Kidney epithelial cell (primary cell): ENCODE results near the gene FBXW5. TPM values are rescaled to one million over a fixed set of nuclear protein-coding genes. Genes with fewer than 3 reads are reported as not detected.

Experiments used
- DNase-seq: peaks from one replicate; pipeline ENCODE4 v3.0.0-alpha.2; 2010; ENCODE audit warnings: low read depth
- H3K27me3 ChIP-seq: 2 replicates; pipeline ENCODE4 v1.6.0; 2011; ENCODE audit warnings: low read length; ENCODE audit not compliant: control insufficient read depth, insufficient read depth
- H3K36me3 ChIP-seq: 2 replicates; pipeline ENCODE4 v1.5.1; 2011; ENCODE audit warnings: low read length; ENCODE audit not compliant: control insufficient read depth, insufficient read depth
- H3K4me3 ChIP-seq: 2 replicates; pipeline ENCODE4 v1.5.1; 2011; ENCODE audit warnings: low read depth, mild to moderate bottlenecking, control low read depth, low read length
- total RNA-seq: library from RNA; depleted of rRNA; stranded (reverse); fragments of >200 nt; gene quantifications from 2 replicates; pipeline ENCODE4 v1.2.3, GENCODE V29; 2015
- TF ChIP-seq, protein P1 (sequence below): IDR thresholded peaks from 2 replicates; pipeline ENCODE4 v1.5.1; 2011; ENCODE audit warnings: mild to moderate bottlenecking, moderate library complexity, low read length, control low read depth, inconsistent platforms; ENCODE audit not compliant: insufficient read depth, poor library complexity, severe bottlenecking

Gene FBXW5
- total RNA-seq, 1 donor from 2014 or later, result 174 TPM

DNA sequence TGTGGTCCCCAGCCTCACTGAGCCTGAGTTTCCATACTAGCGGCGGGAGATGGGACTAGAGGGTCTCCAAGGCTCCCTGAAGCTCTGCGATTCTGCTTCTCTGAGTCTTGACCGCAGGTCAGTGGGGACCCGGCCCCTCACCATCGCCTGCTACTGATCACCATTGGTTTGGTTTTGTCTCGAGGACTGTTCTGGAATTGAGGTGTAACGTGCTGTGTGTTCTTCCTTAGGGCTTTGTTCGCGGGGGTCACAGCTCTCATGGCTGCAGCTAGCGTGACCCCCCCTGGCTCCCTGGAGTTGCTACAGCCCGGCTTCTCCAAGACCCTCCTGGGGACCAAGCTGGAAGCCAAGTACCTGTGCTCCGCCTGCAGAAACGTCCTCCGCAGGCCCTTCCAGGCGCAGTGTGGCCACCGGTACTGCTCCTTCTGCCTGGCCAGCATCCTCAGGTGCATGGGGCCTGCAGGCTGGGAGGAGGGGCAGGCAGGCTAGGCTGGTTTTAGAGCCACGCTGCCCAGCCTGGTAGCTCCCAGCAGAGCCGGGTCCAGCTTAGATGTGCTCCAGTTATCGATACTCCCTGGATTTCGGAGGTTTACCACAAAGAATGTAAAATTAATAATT lies 45.9 kb downstream of the FBXW5 start:
- no peak for DNase-seq
- Histone ChIP-seq H3K27me3 (no peaks in the 10 kb centered on the region), H3K4me3 (no peak overlapping the region), H3K36me3 (no peaks in the 10 kb centered on the region)
- TF ChIP-seq, protein P1, sequence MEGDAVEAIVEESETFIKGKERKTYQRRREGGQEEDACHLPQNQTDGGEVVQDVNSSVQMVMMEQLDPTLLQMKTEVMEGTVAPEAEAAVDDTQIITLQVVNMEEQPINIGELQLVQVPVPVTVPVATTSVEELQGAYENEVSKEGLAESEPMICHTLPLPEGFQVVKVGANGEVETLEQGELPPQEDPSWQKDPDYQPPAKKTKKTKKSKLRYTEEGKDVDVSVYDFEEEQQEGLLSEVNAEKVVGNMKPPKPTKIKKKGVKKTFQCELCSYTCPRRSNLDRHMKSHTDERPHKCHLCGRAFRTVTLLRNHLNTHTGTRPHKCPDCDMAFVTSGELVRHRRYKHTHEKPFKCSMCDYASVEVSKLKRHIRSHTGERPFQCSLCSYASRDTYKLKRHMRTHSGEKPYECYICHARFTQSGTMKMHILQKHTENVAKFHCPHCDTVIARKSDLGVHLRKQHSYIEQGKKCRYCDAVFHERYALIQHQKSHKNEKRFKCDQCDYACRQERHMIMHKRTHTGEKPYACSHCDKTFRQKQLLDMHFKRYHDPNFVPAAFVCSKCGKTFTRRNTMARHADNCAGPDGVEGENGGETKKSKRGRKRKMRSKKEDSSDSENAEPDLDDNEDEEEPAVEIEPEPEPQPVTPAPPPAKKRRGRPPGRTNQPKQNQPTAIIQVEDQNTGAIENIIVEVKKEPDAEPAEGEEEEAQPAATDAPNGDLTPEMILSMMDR, result no peak

- no peaks in the 10 kb centered on the region for H3K36me3 ChIP-seq
- no peak for DNase-seq
- no peaks in the 10 kb centered on the region for H3K27me3 ChIP-seq
- no peak overlapping the region for H3K4me3 ChIP-seq
- TF ChIP-seq, protein P1, result no peak
Observed at GRCh38 chr9:136896027-136896426, 48.5 kb downstream of the FBXW5 start.

DNA sequence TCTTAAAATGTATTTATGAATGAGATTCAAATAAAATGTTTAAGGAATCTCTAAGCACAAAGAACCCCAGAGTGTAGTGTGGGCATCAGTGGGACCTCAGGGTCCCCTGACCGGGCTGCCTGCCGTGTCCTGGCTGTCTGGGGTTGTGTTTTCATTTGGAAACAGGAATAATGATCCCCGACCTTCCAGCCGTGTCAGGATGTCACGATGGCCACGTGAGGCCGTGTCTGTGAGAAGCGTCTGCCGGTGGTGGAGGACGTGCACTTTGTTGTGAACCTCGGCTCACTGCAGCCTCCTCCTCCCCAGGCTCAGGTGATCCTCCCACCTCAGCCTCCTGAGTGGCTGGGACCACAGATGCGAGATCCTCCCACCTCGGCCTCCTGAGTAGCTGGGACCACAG lies 53.9 kb downstream of the FBXW5 start:
- no peak overlapping the region for H3K4me3 ChIP-seq
- no peaks in the 10 kb centered on the region for H3K36me3 ChIP-seq
- TF ChIP-seq, protein P1, result no peak
- no peaks in the 10 kb centered on the region for H3K27me3 ChIP-seq
- no peak for DNase-seq

Other genes with a start within 250 kb of the FBXW5 start
- gene DIPK1B, start 232.2 kb downstream of the FBXW5 start, total RNA-seq, result 17.1 and 27.0 TPM in 2 replicates
- gene LCN10, start 201.8 kb downstream of the FBXW5 start, total RNA-seq, result 0.21 TPM in 1 of 2 replicates, not detected in the other
- not detected in 2 replicates for gene LCN6, start 196.2 kb downstream of the FBXW5 start, total RNA-seq
- not detected in 2 replicates for gene LCN8, start 186.5 kb downstream of the FBXW5 start, total RNA-seq
- gene LCN15, start 180.2 kb downstream of the FBXW5 start, total RNA-seq, result not detected in 2 replicates
- 69.8 and 79.8 TPM in 2 replicates for gene TMEM141, start 153.4 kb downstream of the FBXW5 start, total RNA-seq
- gene CCDC183, start 148.4 kb downstream of the FBXW5 start, total RNA-seq, result 0.84 and 0.89 TPM in 2 replicates
- gene RABL6, start 136.8 kb downstream of the FBXW5 start, total RNA-seq, result 99.3 and 118 TPM in 2 replicates
- gene AJM1, start 102.3 kb downstream of the FBXW5 start, total RNA-seq, result 0.75 and 0.96 TPM in 2 replicates
- 124 and 129 TPM in 2 replicates for gene PHPT1, start 95.3 kb downstream of the FBXW5 start, total RNA-seq
- gene MAMDC4, start 92.4 kb downstream of the FBXW5 start, total RNA-seq, result 3.7 and 6.4 TPM in 2 replicates
- gene EDF1, start 78.4 kb downstream of the FBXW5 start, total RNA-seq, result 792 and 948 TPM in 2 replicates
- 17.5 and 17.7 TPM in 2 replicates for gene TRAF2, start 58.2 kb downstream of the FBXW5 start, total RNA-seq
- not detected in 2 replicates for gene C8G, start 505 bp upstream of the FBXW5 start, total RNA-seq
- gene LCN12, start 7.5 kb upstream of the FBXW5 start, total RNA-seq, result 1.2 TPM in 1 of 2 replicates, not detected in the other
- gene PTGDS, start 32.8 kb upstream of the FBXW5 start, total RNA-seq, result 2.0 and 3.8 TPM in 2 replicates
- not detected in 2 replicates for gene LCNL1, start 38.3 kb upstream of the FBXW5 start, total RNA-seq
- gene PAXX, start 47.7 kb upstream of the FBXW5 start, total RNA-seq, result 42.2 and 46.8 TPM in 2 replicates
- gene CLIC3, start 51.8 kb upstream of the FBXW5 start, total RNA-seq, result 0.75 TPM in 1 of 2 replicates, not detected in the other
- 5.3 and 15.4 TPM in 2 replicates for gene ABCA2, start 83.5 kb upstream of the FBXW5 start, total RNA-seq
- not detected in 2 replicates for gene FUT7, start 87.3 kb upstream of the FBXW5 start, total RNA-seq
- gene NPDC1, start 101.4 kb upstream of the FBXW5 start, total RNA-seq, result 58.3 and 76.1 TPM in 2 replicates
- gene ENTPD2, start 109.3 kb upstream of the FBXW5 start, total RNA-seq, result 0.21 TPM in 1 of 2 replicates, not detected in the other
- 5.3 and 5.8 TPM in 2 replicates for gene SAPCD2, start 125.8 kb upstream of the FBXW5 start, total RNA-seq
- gene UAP1L1, start 132.8 kb upstream of the FBXW5 start, total RNA-seq, result 9.7 and 11.7 TPM in 2 replicates
- gene MAN1B1, start 142.2 kb upstream of the FBXW5 start, total RNA-seq, result 76.8 and 80.3 TPM in 2 replicates
- gene DPP7, start 170.0 kb upstream of the FBXW5 start, total RNA-seq, result 116 and 137 TPM in 2 replicates
- 0.04 TPM in 1 of 2 replicates, not detected in the other for gene GRIN1, start 194.4 kb upstream of the FBXW5 start, total RNA-seq
- not detected in 2 replicates for gene LRRC26, start 225.3 kb upstream of the FBXW5 start, total RNA-seq
- gene TMEM210, start 227.3 kb upstream of the FBXW5 start, total RNA-seq, result not detected in 2 replicates
- gene ANAPC2, start 243.8 kb upstream of the FBXW5 start, total RNA-seq, result 18.8 and 26.1 TPM in 2 replicates
- gene SSNA1, start 243.9 kb upstream of the FBXW5 start, total RNA-seq, result 91.4 and 95.1 TPM in 2 replicates